Erythroblast (primary cell): Measurements from ENCODE around the gene RFX3.

Experiments
- GATA1 ChIP-seq: IDR thresholded peaks from 2 replicates; pipeline ENCODE4 v1.6.1; 2011; ENCODE audit warnings: low read depth, mild to moderate bottlenecking, control low read depth, low read length, moderate library complexity
- POLR2A ChIP-seq: IDR thresholded peaks from 2 replicates; pipeline ENCODE4 v1.6.1; 2011; ENCODE audit warnings: mild to moderate bottlenecking, low read length

DNA sequence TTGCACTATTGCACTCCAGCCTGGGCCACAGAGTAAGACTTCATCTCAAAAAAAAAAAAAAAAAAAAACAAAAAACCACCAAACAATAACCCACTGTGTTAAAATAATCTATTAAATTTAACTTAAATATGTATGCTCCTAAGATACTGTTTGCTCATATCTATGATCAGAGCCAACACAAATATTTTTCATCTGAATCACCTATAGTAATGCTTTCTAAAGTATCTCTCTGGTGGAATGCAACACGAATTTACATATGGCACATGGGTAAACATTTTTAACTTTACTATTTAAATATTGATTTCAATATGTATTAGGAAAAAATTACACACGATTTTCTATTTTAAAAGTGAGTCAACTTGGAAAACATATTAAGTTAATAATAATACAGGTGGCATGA lies 196.4 kb downstream of the RFX3 start:
- TF ChIP-seq POLR2A (no peak), GATA1 (no peak)
